H9 (cell line): ENCODE data around the gene EDAR. TPM values are rescaled to one million over a fixed set of nuclear protein-coding genes. Genes with fewer than 3 reads are reported as not detected.

ENCODE experiments used
- DNase-seq: peaks from one replicate; pipeline ENCODE4 v3.0.0-alpha.2; 2017
- H2AFZ ChIP-seq: one replicate; pipeline ENCODE4 v1.6.1; 2013; ENCODE audit warnings: mild to moderate bottlenecking, low read length, control low read depth, moderate library complexity
- H2AK5ac ChIP-seq: 2 replicates; pipeline ENCODE4 v1.6.1; 2013; ENCODE audit warnings: low read length, control low read depth, mixed read lengths; ENCODE audit not compliant: insufficient read length
- H2BK120ac ChIP-seq: one replicate; pipeline ENCODE4 v1.6.1; 2013; ENCODE audit warnings: low read depth, mild to moderate bottlenecking, low read length, control low read depth, inconsistent platforms; ENCODE audit not compliant: poor library complexity, severe bottlenecking
- H2BK12ac ChIP-seq: 2 replicates; pipeline ENCODE4 v1.6.1; 2013; ENCODE audit warnings: low read length, control low read depth, mixed read lengths, low read depth; ENCODE audit not compliant: insufficient read length
- H2BK15ac ChIP-seq: 2 replicates; pipeline ENCODE4 v1.6.1; 2013; ENCODE audit warnings: low read depth, low read length, control low read depth
- H2BK20ac ChIP-seq: one replicate; pipeline ENCODE4 v1.6.1; 2013; ENCODE audit warnings: low read depth, mild to moderate bottlenecking, low read length, control low read depth, inconsistent platforms; ENCODE audit not compliant: poor library complexity, severe bottlenecking
- H2BK5ac ChIP-seq: 2 replicates; pipeline ENCODE4 v1.6.1; 2013; ENCODE audit warnings: low read length, control low read depth, mixed read lengths; ENCODE audit not compliant: insufficient read length
- H3K14ac ChIP-seq: 2 replicates; pipeline ENCODE4 v1.6.1; 2013; ENCODE audit warnings: low read length, control low read depth; ENCODE audit not compliant: insufficient read depth
- H3K18ac ChIP-seq: 2 replicates; pipeline ENCODE4 v1.6.1; 2013; ENCODE audit warnings: low read depth, mild to moderate bottlenecking, mixed read lengths, low read length, control low read depth; ENCODE audit not compliant: insufficient read length
- H3K23ac ChIP-seq: 2 replicates; pipeline ENCODE4 v1.6.1; 2013; ENCODE audit warnings: low read length, control low read depth, mixed read lengths, low read depth; ENCODE audit not compliant: insufficient read length
- H3K23me2 ChIP-seq: 2 replicates; pipeline ENCODE4 v1.6.1; 2013; ENCODE audit warnings: low read depth, mild to moderate bottlenecking, mixed read lengths, low read length, control low read depth; ENCODE audit not compliant: insufficient read length, poor library complexity, severe bottlenecking
- H3K27ac ChIP-seq: 2 replicates; pipeline ENCODE4 v1.5.1; 2013; ENCODE audit warnings: low read length, control low read depth, mixed read lengths, low read depth; ENCODE audit not compliant: insufficient read length
- H3K27me3 ChIP-seq: 2 replicates; pipeline ENCODE4 v1.6.1; 2013; ENCODE audit warnings: low read length, control low read depth, inconsistent platforms; ENCODE audit not compliant: insufficient read depth
- H3K4ac ChIP-seq: 2 replicates; pipeline ENCODE4 v1.6.1; 2013; ENCODE audit warnings: low read depth, mild to moderate bottlenecking, control low read depth, inconsistent platforms, low read length, moderate library complexity
- H3K4me1 ChIP-seq: 2 replicates; pipeline ENCODE4 v1.6.1; 2013; ENCODE audit warnings: low read length, control low read depth, inconsistent platforms; ENCODE audit not compliant: insufficient read depth
- H3K4me2 ChIP-seq: 2 replicates; pipeline ENCODE4 v1.6.1; 2013; ENCODE audit warnings: low read length, control low read depth, mixed read lengths; ENCODE audit not compliant: insufficient read length, insufficient read depth
- H3K56ac ChIP-seq: 2 replicates; pipeline ENCODE4 v1.6.1; 2013; ENCODE audit warnings: low read depth, mild to moderate bottlenecking, mixed read lengths, low read length, control low read depth; ENCODE audit not compliant: insufficient read length
- H3K79me1 ChIP-seq: 2 replicates; pipeline ENCODE4 v1.6.1; 2013; ENCODE audit warnings: low read depth, mild to moderate bottlenecking, moderate library complexity, low read length, control low read depth, inconsistent platforms; ENCODE audit not compliant: insufficient read depth, poor library complexity, severe bottlenecking
- H3K79me2 ChIP-seq: 2 replicates; pipeline ENCODE4 v1.6.1; 2013; ENCODE audit warnings: low read length, control low read depth, inconsistent platforms; ENCODE audit not compliant: insufficient read depth
- H3K9ac ChIP-seq: 2 replicates; pipeline ENCODE4 v1.6.1; 2013; ENCODE audit warnings: low read length, control low read depth, mixed read lengths; ENCODE audit not compliant: insufficient read length; ENCODE audit errors: extremely low read depth
- H3K9me3 ChIP-seq: one replicate; pipeline ENCODE4 v1.6.1; 2013; ENCODE audit warnings: low read depth, low read length, inconsistent platforms; ENCODE audit not compliant: control insufficient read depth
- H3T11ph ChIP-seq: one replicate; pipeline ENCODE4 v1.6.1; 2013; ENCODE audit warnings: mild to moderate bottlenecking, low read length, control low read depth, inconsistent platforms
- H4K20me1 ChIP-seq: one replicate; pipeline ENCODE4 v1.6.1; 2013; ENCODE audit not compliant: control insufficient read depth, insufficient read length, insufficient read depth
- H4K5ac ChIP-seq: 2 replicates; pipeline ENCODE4 v1.6.1; 2013; ENCODE audit warnings: low read depth, mild to moderate bottlenecking, mixed read lengths, low read length, control low read depth; ENCODE audit not compliant: insufficient read length
- H4K8ac ChIP-seq: replicated peaks from 2 replicates; pipeline ENCODE4 v1.6.1; 2013; ENCODE audit warnings: low read length, control low read depth, mixed read lengths, low read depth; ENCODE audit not compliant: insufficient read length
- H4K91ac ChIP-seq: 2 replicates; pipeline ENCODE4 v1.6.1; 2013; ENCODE audit warnings: low read depth, mild to moderate bottlenecking, moderate library complexity, mixed read lengths, low read length, control low read depth; ENCODE audit not compliant: insufficient read length
- H3K27ac Mint-ChIP-seq, 3 experiments: 2 replicates in 2 of 3; 3 replicates in 1 of 3; pipeline ENCODE4 v1.8.0; 2020 to 2021; ENCODE audit warnings: mixed read lengths in 3 of 3, mild to moderate bottlenecking in 1 of 3, moderate library complexity in 1 of 3
- H3K27me3 Mint-ChIP-seq: 2 replicates; pipeline ENCODE4 v1.8.0; 2021; ENCODE audit warnings: low read depth, mild to moderate bottlenecking, moderate library complexity, mixed read lengths
- H3K36me3 Mint-ChIP-seq, 3 experiments: 2 replicates in 2 of 3; 3 replicates in 1 of 3; pipeline ENCODE4 v1.8.0; 2020 to 2021; ENCODE audit warnings: low read depth in 3 of 3, mixed read lengths in 3 of 3; ENCODE audit not compliant: insufficient read depth in 1 of 3
- H3K4me1 Mint-ChIP-seq, 2 experiments: 2 replicates each; pipeline ENCODE4 v1.8.0; 2020; ENCODE audit warnings: mixed read lengths in 2 of 2
- H3K4me3 Mint-ChIP-seq, 2 experiments: 2 replicates in 1 of 2; 3 replicates in 1 of 2; pipeline ENCODE4 v1.8.0; 2020 to 2021; ENCODE audit warnings: mild to moderate bottlenecking in 2 of 2, mixed read lengths in 2 of 2, moderate library complexity in 1 of 2
- H3K9me3 Mint-ChIP-seq, 2 experiments: 2 replicates in 1 of 2; 3 replicates in 1 of 2; pipeline ENCODE4 v1.8.0; 2020; ENCODE audit warnings: mild to moderate bottlenecking in 2 of 2, mixed read lengths in 2 of 2, moderate library complexity in 1 of 2
- CTCF ChIP-seq: fragments of 200-600 bp; sonication (generic); conservative IDR thresholded peaks from 3 replicates; pipeline ENCODE4 v1.8.0; 2021; ENCODE audit warnings: antibody characterized with exemption, mild to moderate bottlenecking
- WGBS: extraction: QIAGEN DNeasy Blood & Tissue Kit; methylation state at CpG from one replicate; pipeline ENCODE4 v1.1.7; 2013; ENCODE audit warnings: missing lambda C conversion rate, low lambda C conversion rate, mixed read lengths; ENCODE audit not compliant: insufficient read length; ENCODE audit errors: extremely low coverage; 5-methylcytosine and 5-hydroxymethylcytosine counted together
- total RNA-seq: library from RNA; stranded (reverse); gene quantifications from 2 replicates; pipeline ENCODE4 v1.2.1, GENCODE V29; 2021

Gene EDAR
- total RNA-seq, 1 experiment from 2014 or later, result not detected

- H2BK120ac ChIP-seq, result no peak overlapping the region
- no peaks in the 10 kb centered on the region for H3K27me3 ChIP-seq
- Mint-ChIP-seq H3K9me3 (no peaks in the 10 kb centered on the region; a peak in 1 of 5 replicates), H3K27ac (no peak overlapping the region), H3K36me3 (no peaks in the 10 kb centered on the region; a peak in 1 of 7 replicates), H3K27me3 (no peaks in the 10 kb centered on the region; the same call in 1 of the 2 replicates), H3K4me1 (peaks cover 31 to 33% of the 10 kb centered on the region in 2 experiments), H3K4me3 (no peak overlapping the region)
- H2BK12ac ChIP-seq, result no peak overlapping the region
- H3K4me2 ChIP-seq, result no peak overlapping the region
- H3K23ac ChIP-seq, result no peak overlapping the region
- H2AK5ac ChIP-seq, result no peak overlapping the region
- H3K9ac ChIP-seq, result no peak overlapping the region
- DNase-seq, result no peak
- H3K27ac ChIP-seq, result no peak overlapping the region
- no peak for TF ChIP-seq CTCF
- H3T11ph ChIP-seq, result no peak overlapping the region
- H3K4me1 ChIP-seq, result peaks cover 2% of the 10 kb centered on the region; the same call in 1 of the 2 replicates
- no peak overlapping the region for H4K91ac ChIP-seq
- H3K9me3 ChIP-seq, result no peaks in the 10 kb centered on the region
- WGBS, result no CpG with 5 or more reads among the region's 8 CpGs
- no peak overlapping the region for H3K14ac ChIP-seq
- H4K8ac ChIP-seq, result no peak overlapping the region
- no peak overlapping the region for H2BK20ac ChIP-seq
- H3K79me2 ChIP-seq, result no peaks in the 10 kb centered on the region
- no peaks in the 10 kb centered on the region for H3K79me1 ChIP-seq
- H2BK5ac ChIP-seq, result no peak overlapping the region
- H4K5ac ChIP-seq, result no peak overlapping the region
- no peak overlapping the region for H2AFZ ChIP-seq
- no peaks in the 10 kb centered on the region for H3K23me2 ChIP-seq
- H3K4ac ChIP-seq, result no peak overlapping the region
- no peak overlapping the region for H2BK15ac ChIP-seq
- no peaks in the 10 kb centered on the region for H4K20me1 ChIP-seq
- H3K56ac ChIP-seq, result no peak overlapping the region
- H3K18ac ChIP-seq, result no peak overlapping the region
These were observed 26.0 kb downstream of the EDAR start for GRCh38 chr2:108963057-108963456.
